EL (cell line): ENCODE results near the gene REG3A.

Source experiments
- DNase-seq: peaks from one replicate; pipeline ENCODE4 v3.0.0-alpha.2; 2016

REG3A gene

GRCh38 chr2:79159653-79160052 lies at the start of gene REG3A:
Gene REG3A, minus strand, starts transcription at chr2:79159753. Its CDS starts 348 bp downstream, at chr2:79159405.
- DNase-seq: no peak

GRCh38 chr2:79200762-79201161 lies 41.2 kb upstream of the REG3A start:
- DNase-seq: no peak

- DNase-seq: no peak
Observed at GRCh38 chr2:79191816-79192215, 32.3 kb upstream of the REG3A start.

GRCh38 chr2:79191081-79191480 lies 31.5 kb upstream of the REG3A start:
- no peak for DNase-seq

GRCh38 chr2:79189465-79189864 lies 29.9 kb upstream of the REG3A start:
- DNase-seq: no peak

GRCh38 chr2:79181617-79182016 lies 22.1 kb upstream of the REG3A start:
- no peak for DNase-seq

GRCh38 chr2:79180092-79180491 lies 20.5 kb upstream of the REG3A start:
- DNase-seq: no peak

GRCh38 chr2:79179036-79179435 lies 19.5 kb upstream of the REG3A start:
- DNase-seq: no peak

GRCh38 chr2:79178076-79178674 lies 18.6 kb upstream of the REG3A start:
- no peak for DNase-seq

- no peak for DNase-seq
Observed at GRCh38 chr2:79171348-79171958, 11.9 kb upstream of the REG3A start.

GRCh38 chr2:79162801-79163200 lies 3.2 kb upstream of the REG3A start:
- DNase-seq: no peak

GRCh38 chr2:79162132-79162531 lies 2.6 kb upstream of the REG3A start:
- DNase-seq: no peak

GRCh38 chr2:79159030-79159429 lies 523 bp downstream of the REG3A start:
- DNase-seq: no peak

GRCh38 chr2:79155826-79156476 lies 3.6 kb downstream of the REG3A start:
- no peak for DNase-seq

GRCh38 chr2:79139423-79139822 lies 20.1 kb downstream of the REG3A start:
- DNase-seq: no peak

- DNase-seq: no peak
Observed at GRCh38 chr2:79138385-79138784, 21.2 kb downstream of the REG3A start.

GRCh38 chr2:79131687-79132086 lies 27.9 kb downstream of the REG3A start:
- no peak for DNase-seq

GRCh38 chr2:79129804-79130203 lies 29.7 kb downstream of the REG3A start:
- DNase-seq: no peak

- DNase-seq: no peak
Observed at GRCh38 chr2:79129260-79129659, 30.3 kb downstream of the REG3A start.

- DNase-seq: no peak
Observed at GRCh38 chr2:79128406-79128805, 31.1 kb downstream of the REG3A start.

- no peak for DNase-seq
Observed at GRCh38 chr2:79125721-79125985, 33.9 kb downstream of the REG3A start.

GRCh38 chr2:79124907-79125720 lies 34.4 kb downstream of the REG3A start:
- no peak for DNase-seq

- DNase-seq: no peak
Observed at GRCh38 chr2:79122676-79123075, 36.9 kb downstream of the REG3A start.

GRCh38 chr2:79120194-79120713 lies 39.3 kb downstream of the REG3A start, which contains the start of gene REG1A:
Gene REG1A, plus strand, starts transcription at chr2:79120488. Its CDS starts 374 bp downstream, at chr2:79120862.
- DNase-seq: no peak
